HG03196 (cell line): ENCODE measurements around the gene TIE1.

Experiments
- ATAC-seq: cut with Tn5 transposase; IDR thresholded peaks from one replicate; pipeline ENCODE4 v1.9.1; 2021; ENCODE audit not compliant: unreplicated experiment

The TIE1 gene

GRCh38 chr1:43300378-43301094, at the start of gene TIE1:
TIE1 (plus strand) TSS chr1:43300982; CDS start chr1:43301072, 90 bp downstream.
- ATAC-seq, result no peak

- ATAC-seq, result no peak
Measured at GRCh38 chr1:43251024-43251423, 49.8 kb upstream of the TIE1 start.

GRCh38 chr1:43252225-43252624, 48.6 kb upstream of the TIE1 start:
- no peak for ATAC-seq

- no peak for ATAC-seq
Measured at GRCh38 chr1:43253173-43253572, 47.6 kb upstream of the TIE1 start.

GRCh38 chr1:43253876-43254275, 46.9 kb upstream of the TIE1 start:
- no peak for ATAC-seq

- ATAC-seq, result no peak
Measured at GRCh38 chr1:43255438-43256210, 45.2 kb upstream of the TIE1 start.

GRCh38 chr1:43256675-43257570, 43.9 kb upstream of the TIE1 start:
- no peak for ATAC-seq

- ATAC-seq, result no peak
Measured at GRCh38 chr1:43258370-43258769, 42.4 kb upstream of the TIE1 start.

GRCh38 chr1:43265431-43265830, 35.4 kb upstream of the TIE1 start:
- no peak for ATAC-seq

- ATAC-seq, result no peak
Measured at GRCh38 chr1:43266881-43267280, 33.9 kb upstream of the TIE1 start.

GRCh38 chr1:43267291-43267805, 33.4 kb upstream of the TIE1 start:
- no peak for ATAC-seq

- ATAC-seq, result no peak
Measured at GRCh38 chr1:43267818-43268425, 32.9 kb upstream of the TIE1 start.

GRCh38 chr1:43269627-43270375, 31.0 kb upstream of the TIE1 start, which contains the start of gene TMEM125:
TMEM125 (plus strand) TSS chr1:43269983; CDS start chr1:43272723, 2,740 bp downstream.
- no peak for ATAC-seq

GRCh38 chr1:43270421-43271095, 30.2 kb upstream of the TIE1 start:
- ATAC-seq, result no peak

GRCh38 chr1:43271186-43272118, 29.3 kb upstream of the TIE1 start:
- no peak for ATAC-seq

GRCh38 chr1:43272161-43272560, 28.6 kb upstream of the TIE1 start:
- ATAC-seq, result no peak

GRCh38 chr1:43272576-43273571, 27.9 kb upstream of the TIE1 start:
- no peak for ATAC-seq
